ENCODE measurements around the gene PARD3B. TPM values are rescaled to one million over a fixed set of nuclear protein-coding genes. Genes with fewer than 3 reads are reported as not detected.

The PARD3B gene
- total RNA-seq, 1 donor from 2014 or later = 12.3 TPM

- Histone ChIP-seq H3K4me3 (no peak overlapping the region), H3K4me1 (no peaks in the 10 kb centered on the region), H3K27ac (no peak overlapping the region), H3K9me3 (no peaks in the 10 kb centered on the region), H3K27me3 (no peaks in the 10 kb centered on the region), H3K36me3 (no peaks in the 10 kb centered on the region)
- intact Hi-C loops (cut with DNase I) = no loop called here
- TF ChIP-seq CTCF (IDR thresholded peaks at IDR 0.05) (no peak), POLR2A (IDR thresholded peaks at IDR 0.05) (no peak), POLR2AphosphoS5 (IDR thresholded peaks at IDR 0.05; ENCODE audit: insufficient read depth in 1 of 2, low read depth in 1 of 2) (no peak)
- no peak for DNase-seq (ENCODE audit: extremely low spot score in 2 of 2)
These were observed 1051.3 kb downstream of the PARD3B start for GRCh38 chr2:205596581-205596980.

DNA sequence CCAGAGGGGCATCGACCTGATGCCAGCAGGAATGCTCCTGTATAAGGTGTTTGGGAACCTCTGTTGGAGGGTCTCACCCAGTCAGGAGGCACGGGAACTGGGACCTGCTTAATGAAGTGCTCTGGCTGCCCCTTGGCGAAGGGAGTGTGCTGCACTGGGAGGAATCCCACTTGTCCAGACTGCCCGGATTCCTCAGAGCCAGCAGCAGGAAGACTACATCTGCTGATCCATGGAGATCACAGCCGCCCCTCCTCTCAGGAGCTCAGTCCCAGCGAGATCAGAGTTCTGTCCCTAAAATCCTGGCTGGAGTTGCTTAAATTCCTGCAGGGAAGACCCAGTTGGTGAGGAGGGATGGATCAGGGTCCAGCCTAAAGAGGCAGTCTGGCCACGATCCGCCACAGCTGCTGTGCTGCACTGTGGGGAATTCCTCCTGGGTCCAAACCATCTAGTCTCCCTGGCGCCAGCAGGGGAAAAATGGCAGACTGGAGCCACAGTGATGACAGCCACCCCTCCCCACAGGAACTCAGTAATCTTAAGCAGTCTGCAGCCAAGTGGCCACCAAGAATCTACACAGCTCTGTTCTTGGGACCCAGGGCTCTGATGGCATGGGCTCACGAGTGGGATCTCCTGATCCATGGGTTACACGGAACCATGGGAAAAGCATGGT is 1060.5 kb downstream of the PARD3B start:
- intact Hi-C loops (cut with DNase I) = no loop called here
- Histone ChIP-seq H3K4me3 (no peak overlapping the region), H3K27ac (no peak overlapping the region), H3K36me3 (no peaks in the 10 kb centered on the region), H3K27me3 (no peaks in the 10 kb centered on the region), H3K9me3 (no peaks in the 10 kb centered on the region), H3K4me1 (no peaks in the 10 kb centered on the region)
- no peak for DNase-seq (ENCODE audit: extremely low spot score in 2 of 2)
- TF ChIP-seq CTCF (IDR thresholded peaks at IDR 0.05) (no peak), POLR2AphosphoS5 (IDR thresholded peaks at IDR 0.05; ENCODE audit: insufficient read depth in 1 of 2, low read depth in 1 of 2) (no peak), POLR2A (IDR thresholded peaks at IDR 0.05) (no peak)

GRCh38 chr2:205607146-205607545 is 1061.9 kb downstream of the PARD3B start:
- no peak for TF ChIP-seq POLR2A (IDR thresholded peaks at IDR 0.05)
- TF ChIP-seq CTCF (IDR thresholded peaks at IDR 0.05) = no peak
- no peak for TF ChIP-seq POLR2AphosphoS5 (IDR thresholded peaks at IDR 0.05; ENCODE audit: insufficient read depth in 1 of 2, low read depth in 1 of 2)
- no peak overlapping the region for H3K4me3 ChIP-seq
- intact Hi-C loops (cut with DNase I) = no loop called here

GRCh38 chr2:205609113-205609512 is 1063.8 kb downstream of the PARD3B start:
- no peak overlapping the region for H3K27ac ChIP-seq
- no peaks in the 10 kb centered on the region for H3K9me3 ChIP-seq
- H3K4me3 ChIP-seq = no peak overlapping the region
- H3K36me3 ChIP-seq = no peaks in the 10 kb centered on the region
- TF ChIP-seq CTCF (IDR thresholded peaks at IDR 0.05) (no peak), POLR2AphosphoS5 (IDR thresholded peaks at IDR 0.05; ENCODE audit: insufficient read depth in 1 of 2, low read depth in 1 of 2) (no peak), POLR2A (IDR thresholded peaks at IDR 0.05) (no peak)
- H3K4me1 ChIP-seq = no peaks in the 10 kb centered on the region
- intact Hi-C loops (cut with DNase I) = no loop called here
- DNase-seq (ENCODE audit: extremely low spot score in 2 of 2) = no peak
- no peaks in the 10 kb centered on the region for H3K27me3 ChIP-seq

More at GRCh38 chr2:205607146-205607545, 1061.9 kb downstream of the PARD3B start:
- H3K4me1 ChIP-seq = no peaks in the 10 kb centered on the region
- no peaks in the 10 kb centered on the region for H3K9me3 ChIP-seq
- no peak for DNase-seq (ENCODE audit: extremely low spot score in 2 of 2)
- H3K36me3 ChIP-seq = no peaks in the 10 kb centered on the region
- no peak overlapping the region for H3K27ac ChIP-seq
- H3K27me3 ChIP-seq = no peaks in the 10 kb centered on the region

DNA sequence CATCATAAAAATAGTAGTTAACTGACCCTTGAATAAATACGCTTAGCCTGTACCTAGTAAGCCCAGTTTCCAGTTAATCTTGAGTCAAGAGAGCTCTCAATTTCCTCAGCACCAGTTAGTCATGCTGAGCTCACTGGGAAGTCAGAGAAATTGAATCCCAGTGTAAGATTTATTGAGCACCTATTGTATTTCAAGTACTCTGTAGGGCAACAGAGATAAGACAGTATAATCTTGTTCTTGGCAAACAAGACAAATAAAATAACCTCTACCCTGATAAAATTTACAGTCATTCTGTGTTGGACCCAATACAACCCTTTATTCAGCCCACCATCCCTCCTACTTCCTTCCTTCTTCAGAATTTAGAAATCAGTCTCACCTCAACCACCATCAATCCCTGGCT is 1065.2 kb downstream of the PARD3B start:
- no peaks in the 10 kb centered on the region for H3K9me3 ChIP-seq
- H3K4me1 ChIP-seq = no peaks in the 10 kb centered on the region
- no peak overlapping the region for H3K27ac ChIP-seq
- no peaks in the 10 kb centered on the region for H3K27me3 ChIP-seq
- H3K36me3 ChIP-seq = no peaks in the 10 kb centered on the region
- no peak overlapping the region for H3K4me3 ChIP-seq
- intact Hi-C loops (cut with DNase I) = no loop called here
- DNase-seq (ENCODE audit: extremely low spot score in 2 of 2) = no peak
- TF ChIP-seq POLR2AphosphoS5 (IDR thresholded peaks at IDR 0.05; ENCODE audit: insufficient read depth in 1 of 2, low read depth in 1 of 2) (no peak), POLR2A (IDR thresholded peaks at IDR 0.05) (no peak), CTCF (IDR thresholded peaks at IDR 0.05) (no peak)
